OCI-LY1 (cell line): ENCODE data around the gene ABCB8.
A peak's percentile ranks its signal among the peaks of the same experiment; 100 is the strongest.

Experiments
- H2AFZ ChIP-seq: fragments of 200-600 bp; sonication (generic), shearing (Covaris generic); 2 replicates; pipeline ENCODE4 v1.6.0; 2014; ENCODE audit warnings: antibody characterized with exemption, mild to moderate bottlenecking, low read length
- H3F3A ChIP-seq: fragments of 200-600 bp; sonication (generic), shearing (Covaris generic); 2 replicates; pipeline ENCODE4 v1.6.0; 2014; ENCODE audit warnings: mild to moderate bottlenecking, antibody characterized with exemption, low read length, moderate library complexity; ENCODE audit not compliant: insufficient read depth
- H3K27ac ChIP-seq: fragments of 200-600 bp; sonication (generic); 2 replicates; pipeline ENCODE4 v1.5.1; 2014; ENCODE audit warnings: low read length, mixed run types, mild to moderate bottlenecking, low read depth; ENCODE audit not compliant: poor library complexity, severe bottlenecking
- H3K27me3 ChIP-seq: fragments of 200-600 bp; sonication (generic); 2 replicates; pipeline ENCODE4 v1.6.0; 2014; ENCODE audit warnings: antibody characterized with exemption, mild to moderate bottlenecking, low read length, moderate library complexity; ENCODE audit not compliant: insufficient read depth
- H3K36me3 ChIP-seq: fragments of 200-600 bp; sonication (generic); 2 replicates; pipeline ENCODE4 v1.6.1; 2014; ENCODE audit warnings: mild to moderate bottlenecking, antibody characterized with exemption, low read length, moderate library complexity, mixed read lengths; ENCODE audit not compliant: insufficient read depth
- H3K4me1 ChIP-seq: fragments of 200-600 bp; sonication (generic); 2 replicates; pipeline ENCODE4 v1.5.1; 2014; ENCODE audit warnings: mild to moderate bottlenecking, low read length, moderate library complexity; ENCODE audit not compliant: insufficient read depth, severe bottlenecking
- H3K4me2 ChIP-seq: fragments of 200-600 bp; sonication (generic), shearing (Covaris generic); 2 replicates; pipeline ENCODE4 v1.6.1; 2014; ENCODE audit warnings: low read length
- H3K4me3 ChIP-seq: fragments of 200-600 bp; sonication (generic); 2 replicates; pipeline ENCODE4 v1.5.1; 2014; ENCODE audit warnings: low read length, low read depth, mild to moderate bottlenecking, mixed read lengths; ENCODE audit not compliant: poor library complexity, severe bottlenecking
- H3K79me2 ChIP-seq: fragments of 200-600 bp; shearing (Covaris generic); 2 replicates; pipeline ENCODE4 v1.6.1; 2016; ENCODE audit warnings: mixed run types, low read length, mixed read lengths; ENCODE audit not compliant: insufficient read depth
- H3K9ac ChIP-seq: fragments of 200-600 bp; sonication (generic), shearing (Covaris generic); 2 replicates; pipeline ENCODE4 v1.6.1; 2014; ENCODE audit warnings: mild to moderate bottlenecking, low read length, mixed read lengths
- H3K9me2 ChIP-seq: fragments of 200-600 bp; sonication (generic), shearing (Covaris generic); 2 replicates; pipeline ENCODE4 v1.6.1; 2014; ENCODE audit warnings: low read depth, mild to moderate bottlenecking, low read length, mixed read lengths
- H3K9me3 ChIP-seq: fragments of 200-600 bp; shearing (Covaris generic); 2 replicates; pipeline ENCODE4 v1.6.1; 2014; ENCODE audit warnings: low read length, mixed read lengths
- H4K20me1 ChIP-seq: fragments of 200-600 bp; sonication (generic), shearing (Covaris generic); 2 replicates; pipeline ENCODE4 v1.6.0; 2016; ENCODE audit warnings: mild to moderate bottlenecking, low read length; ENCODE audit not compliant: insufficient read depth
- EZH2 ChIP-seq: fragments of 200-600 bp; sonication (generic), shearing (Covaris generic); IDR thresholded peaks from 2 replicates; pipeline ENCODE4 v1.8.0; 2017; ENCODE audit warnings: borderline replicate concordance, mixed run types, mild to moderate bottlenecking, antibody characterized with exemption, low read length, moderate library complexity, mixed read lengths
- TF ChIP-seq, protein P1 (sequence below): fragments of 200-600 bp; sonication (generic), shearing (Covaris generic); IDR thresholded peaks from 2 replicates; pipeline ENCODE4 v1.5.1; 2017; ENCODE audit warnings: mild to moderate bottlenecking, antibody characterized with exemption, low read length, moderate library complexity, mixed read lengths

Gene ABCB8

DNA sequence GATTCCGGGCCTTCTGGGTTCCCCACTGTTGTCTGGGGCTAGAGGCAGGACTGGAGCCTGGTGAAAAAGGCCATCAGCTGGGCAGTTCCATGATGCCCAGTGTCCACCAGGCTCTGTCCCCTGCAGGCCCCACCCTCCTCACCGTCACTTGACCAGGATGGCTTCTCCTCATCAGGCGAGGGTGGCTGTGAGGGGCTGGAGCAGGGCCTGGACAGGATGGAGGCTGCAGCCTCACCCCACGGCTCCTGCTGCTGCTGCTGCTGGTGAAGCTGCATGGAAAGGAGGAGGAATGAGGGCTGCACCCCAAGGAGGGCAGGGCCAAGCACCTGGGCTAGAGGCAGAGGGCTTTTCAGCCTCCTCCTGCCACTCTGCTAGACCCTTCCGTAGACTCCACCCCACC, 12.3 kb upstream of the ABCB8 start:
- Histone ChIP-seq H3K4me3 (no peak overlapping the region), H3K9me3 (no peaks in the 10 kb centered on the region), H3K27me3 (peaks cover 11% of the 10 kb centered on the region; the same call in 1 of the 2 replicates), H3K36me3 (no peaks in the 10 kb centered on the region), H3K9me2 (no peaks in the 10 kb centered on the region), H3K79me2 (no peaks in the 10 kb centered on the region), H2AFZ (no peak overlapping the region), H3F3A (no peaks in the 10 kb centered on the region), H4K20me1 (no peaks in the 10 kb centered on the region), H3K4me1 (peaks cover 27% of the 10 kb centered on the region), H3K4me2 (no peak overlapping the region), H3K9ac (no peak overlapping the region), H3K27ac (no peak overlapping the region)
- TF ChIP-seq EZH2 = no peak
- TF ChIP-seq, protein P1, sequence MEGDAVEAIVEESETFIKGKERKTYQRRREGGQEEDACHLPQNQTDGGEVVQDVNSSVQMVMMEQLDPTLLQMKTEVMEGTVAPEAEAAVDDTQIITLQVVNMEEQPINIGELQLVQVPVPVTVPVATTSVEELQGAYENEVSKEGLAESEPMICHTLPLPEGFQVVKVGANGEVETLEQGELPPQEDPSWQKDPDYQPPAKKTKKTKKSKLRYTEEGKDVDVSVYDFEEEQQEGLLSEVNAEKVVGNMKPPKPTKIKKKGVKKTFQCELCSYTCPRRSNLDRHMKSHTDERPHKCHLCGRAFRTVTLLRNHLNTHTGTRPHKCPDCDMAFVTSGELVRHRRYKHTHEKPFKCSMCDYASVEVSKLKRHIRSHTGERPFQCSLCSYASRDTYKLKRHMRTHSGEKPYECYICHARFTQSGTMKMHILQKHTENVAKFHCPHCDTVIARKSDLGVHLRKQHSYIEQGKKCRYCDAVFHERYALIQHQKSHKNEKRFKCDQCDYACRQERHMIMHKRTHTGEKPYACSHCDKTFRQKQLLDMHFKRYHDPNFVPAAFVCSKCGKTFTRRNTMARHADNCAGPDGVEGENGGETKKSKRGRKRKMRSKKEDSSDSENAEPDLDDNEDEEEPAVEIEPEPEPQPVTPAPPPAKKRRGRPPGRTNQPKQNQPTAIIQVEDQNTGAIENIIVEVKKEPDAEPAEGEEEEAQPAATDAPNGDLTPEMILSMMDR = no peak

DNA sequence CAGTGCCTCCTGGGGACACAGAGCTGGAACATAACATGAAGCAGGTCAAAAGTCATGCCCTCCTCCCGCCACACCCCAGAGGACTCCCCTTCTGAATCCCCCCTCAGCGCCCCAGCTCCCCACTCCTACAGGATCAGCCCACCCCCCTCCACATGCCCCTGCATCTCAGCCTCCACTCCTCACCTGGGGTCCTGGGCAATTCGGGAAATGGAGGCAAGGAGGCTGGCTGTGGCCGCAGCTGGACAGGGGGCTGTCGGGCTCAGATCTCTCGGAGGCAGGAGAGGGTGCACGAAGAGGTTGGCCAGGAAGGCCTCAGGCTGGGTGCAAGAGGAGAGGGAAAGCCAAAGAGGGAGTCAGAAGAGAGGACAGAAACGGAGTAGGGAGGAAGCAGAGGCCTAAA, 11.7 kb upstream of the ABCB8 start:
- H3F3A ChIP-seq = no peaks in the 10 kb centered on the region
- peaks cover 27% of the 10 kb centered on the region for H3K4me1 ChIP-seq
- H3K4me3 ChIP-seq = no peak overlapping the region
- H3K36me3 ChIP-seq = no peaks in the 10 kb centered on the region
- no peak for TF ChIP-seq EZH2
- no peaks in the 10 kb centered on the region for H4K20me1 ChIP-seq
- H3K4me2 ChIP-seq = no peak overlapping the region
- no peak overlapping the region for H3K27ac ChIP-seq
- no peaks in the 10 kb centered on the region for H3K9me2 ChIP-seq
- no peaks in the 10 kb centered on the region for H3K79me2 ChIP-seq
- peaks cover 11% of the 10 kb centered on the region; the same call in 1 of the 2 replicates for H3K27me3 ChIP-seq
- no peaks in the 10 kb centered on the region for H3K9me3 ChIP-seq
- no peak overlapping the region for H3K9ac ChIP-seq
- H2AFZ ChIP-seq = no peak overlapping the region

DNA sequence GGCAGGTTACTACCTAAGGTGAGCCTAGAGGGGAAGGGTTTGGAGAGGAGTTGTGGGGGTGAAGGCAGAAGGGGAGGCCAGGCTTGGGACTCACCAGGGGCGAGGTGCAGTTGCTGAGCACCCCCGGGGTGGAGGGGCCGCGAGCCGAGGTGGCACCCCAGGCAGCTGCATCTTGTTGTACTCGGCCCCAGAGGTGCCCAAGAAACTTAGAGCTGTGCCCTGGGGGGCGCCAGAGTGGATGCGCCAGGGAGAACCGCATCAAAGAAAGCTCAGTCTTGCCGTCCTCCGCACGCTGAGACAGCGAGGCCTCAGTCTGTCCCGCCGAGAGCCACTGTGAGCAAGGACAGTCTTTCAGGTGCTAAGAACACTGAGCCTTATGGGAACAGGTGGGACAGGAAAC, 11.3 kb upstream of the ABCB8 start:
- peaks cover 11% of the 10 kb centered on the region; the same call in 1 of the 2 replicates for H3K27me3 ChIP-seq
- H3F3A ChIP-seq = no peaks in the 10 kb centered on the region
- no peak overlapping the region for H3K27ac ChIP-seq
- no peaks in the 10 kb centered on the region for H4K20me1 ChIP-seq
- H3K4me1 ChIP-seq = peaks cover 27% of the 10 kb centered on the region
- H3K9me2 ChIP-seq = no peaks in the 10 kb centered on the region
- no peak for TF ChIP-seq EZH2
- TF ChIP-seq, protein P1 = peak; percentile 18; the same call in 1 of the 2 replicates
- no peaks in the 10 kb centered on the region for H3K9me3 ChIP-seq
- no peak overlapping the region for H3K9ac ChIP-seq
- no peaks in the 10 kb centered on the region for H3K36me3 ChIP-seq
- no peak overlapping the region for H3K4me3 ChIP-seq
- no peaks in the 10 kb centered on the region for H3K79me2 ChIP-seq
- H2AFZ ChIP-seq = no peak overlapping the region
- H3K4me2 ChIP-seq = no peak overlapping the region

DNA sequence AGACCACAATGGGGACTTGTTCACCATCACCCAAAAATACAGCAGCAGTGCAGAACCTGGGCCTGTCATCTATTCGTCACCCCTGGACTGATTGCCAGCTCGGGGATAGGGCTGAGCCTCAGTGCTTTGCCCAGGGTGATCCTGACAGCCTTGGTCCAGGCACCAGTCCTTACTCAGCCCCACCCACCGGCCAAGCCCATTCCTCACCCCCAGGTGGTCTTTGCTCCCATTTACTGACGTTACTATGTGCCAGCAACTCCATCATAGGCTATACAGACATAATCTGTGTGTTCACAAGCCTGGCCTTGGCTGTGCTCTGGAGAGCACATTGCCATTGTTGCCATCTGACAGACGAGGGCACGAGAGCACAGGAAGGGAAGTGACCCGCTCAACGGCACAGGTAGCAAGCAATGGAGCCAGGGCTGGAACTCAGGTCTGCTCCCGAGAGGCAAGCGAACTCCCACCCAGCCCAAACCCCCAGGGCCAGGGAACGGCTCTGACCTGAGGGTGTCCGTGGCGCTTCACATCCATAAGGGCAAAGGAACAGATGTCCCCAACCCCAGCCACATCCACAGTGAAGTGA, 10.8 kb upstream of the ABCB8 start:
- H3K4me3 ChIP-seq = peak overlapping the region; percentile 51
- H3F3A ChIP-seq = no peaks in the 10 kb centered on the region
- H2AFZ ChIP-seq = no peak overlapping the region
- no peaks in the 10 kb centered on the region for H3K9me2 ChIP-seq
- peak overlapping the region; percentile 8; the same call in 1 of the 2 replicates for H3K9ac ChIP-seq
- no peaks in the 10 kb centered on the region for H3K9me3 ChIP-seq
- TF ChIP-seq EZH2 = no peak
- TF ChIP-seq, protein P1 = no peak
- no peak overlapping the region for H3K27ac ChIP-seq
- H3K36me3 ChIP-seq = no peaks in the 10 kb centered on the region
- peak overlapping the region; percentile 57 for H3K4me2 ChIP-seq
- no peaks in the 10 kb centered on the region for H4K20me1 ChIP-seq
- H3K79me2 ChIP-seq = no peaks in the 10 kb centered on the region
- peaks cover 7% of the 10 kb centered on the region; the same call in 1 of the 2 replicates for H3K27me3 ChIP-seq
- H3K4me1 ChIP-seq = peaks cover 27% of the 10 kb centered on the region
